Suprapubic skin (tissue), 3 donors: ENCODE results near the gene TMEM213.

Source experiments
- POLR2A ChIP-seq, 2 donors: fragments of 450-650 bp; IDR thresholded peaks; one replicate each; pipeline ENCODE4 v1.6.1; 2017; ENCODE audit warnings: antibody characterized with exemption in 2 of 2, mild to moderate bottlenecking in 2 of 2, moderate library complexity in 2 of 2
- TF ChIP-seq, protein P1 (sequence below), 2 donors: fragments of 200-600 bp in 1 of 2; fragments of 450-650 bp in 1 of 2; sonication (generic) in 1 of 2; IDR thresholded peaks; one replicate each; pipeline ENCODE4 v1.5.1; 2016 to 2019; ENCODE audit warnings: antibody characterized with exemption in 2 of 2, mild to moderate bottlenecking in 1 of 2, moderate library complexity in 1 of 2

DNA sequence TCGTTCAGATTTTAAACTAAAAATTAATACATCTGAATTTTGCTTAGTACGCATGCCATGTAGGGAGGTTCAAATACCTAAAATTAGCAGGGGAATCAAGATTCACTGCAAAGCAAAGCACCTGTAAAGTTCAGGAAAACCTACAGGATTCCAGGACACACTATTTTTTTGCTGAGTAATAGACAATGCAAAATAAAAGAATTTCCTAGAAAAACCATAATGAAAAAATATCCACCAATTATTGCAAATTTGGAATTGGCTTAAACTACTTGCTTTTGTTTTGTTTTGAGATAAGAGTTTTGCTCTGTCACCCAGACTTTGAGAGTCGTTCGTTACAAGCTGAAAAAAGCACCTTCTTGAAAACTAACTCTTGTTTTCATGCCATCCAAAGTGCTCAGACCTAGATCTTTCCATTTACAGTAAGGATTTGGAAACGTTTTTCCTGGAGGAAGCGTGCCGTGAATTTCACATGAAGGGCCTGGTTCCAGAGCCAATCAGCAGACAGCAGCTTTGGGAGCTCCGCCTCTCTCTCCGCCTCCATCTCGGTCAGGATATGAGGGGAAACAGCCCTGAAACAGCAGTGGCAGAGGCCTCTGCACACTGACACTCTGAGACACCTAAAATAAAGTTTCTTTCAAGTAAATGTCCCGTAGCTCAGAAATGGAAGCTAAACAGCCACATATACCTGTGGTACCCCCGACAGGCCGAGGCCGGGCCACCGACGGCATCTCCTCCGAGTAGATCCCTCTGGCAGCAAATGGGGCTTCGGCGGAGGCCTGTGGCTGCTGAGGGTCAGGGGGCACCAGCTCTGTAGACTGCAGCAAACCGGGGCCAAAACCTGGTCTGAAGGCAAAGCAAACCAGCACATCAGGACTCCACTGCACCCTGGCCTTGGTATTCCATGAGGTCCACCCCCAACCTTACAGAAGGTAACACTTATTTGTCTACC lies 46.1 kb downstream of the TMEM213 start:
- TF ChIP-seq, protein P1, sequence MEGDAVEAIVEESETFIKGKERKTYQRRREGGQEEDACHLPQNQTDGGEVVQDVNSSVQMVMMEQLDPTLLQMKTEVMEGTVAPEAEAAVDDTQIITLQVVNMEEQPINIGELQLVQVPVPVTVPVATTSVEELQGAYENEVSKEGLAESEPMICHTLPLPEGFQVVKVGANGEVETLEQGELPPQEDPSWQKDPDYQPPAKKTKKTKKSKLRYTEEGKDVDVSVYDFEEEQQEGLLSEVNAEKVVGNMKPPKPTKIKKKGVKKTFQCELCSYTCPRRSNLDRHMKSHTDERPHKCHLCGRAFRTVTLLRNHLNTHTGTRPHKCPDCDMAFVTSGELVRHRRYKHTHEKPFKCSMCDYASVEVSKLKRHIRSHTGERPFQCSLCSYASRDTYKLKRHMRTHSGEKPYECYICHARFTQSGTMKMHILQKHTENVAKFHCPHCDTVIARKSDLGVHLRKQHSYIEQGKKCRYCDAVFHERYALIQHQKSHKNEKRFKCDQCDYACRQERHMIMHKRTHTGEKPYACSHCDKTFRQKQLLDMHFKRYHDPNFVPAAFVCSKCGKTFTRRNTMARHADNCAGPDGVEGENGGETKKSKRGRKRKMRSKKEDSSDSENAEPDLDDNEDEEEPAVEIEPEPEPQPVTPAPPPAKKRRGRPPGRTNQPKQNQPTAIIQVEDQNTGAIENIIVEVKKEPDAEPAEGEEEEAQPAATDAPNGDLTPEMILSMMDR (IDR thresholded peaks at IDR 0.05) = no peak
- TF ChIP-seq POLR2A (IDR thresholded peaks at IDR 0.05) = no peak
